Hepatocyte (in vitro differentiated cells): ENCODE results near the gene CDK14. TPM values are rescaled to one million over a fixed set of nuclear protein-coding genes. Genes with fewer than 3 reads are reported as not detected.

Source experiments
- DNase-seq: peaks from one replicate; pipeline ENCODE4 v3.0.0-alpha.2; 2016; ENCODE audit warnings: low spot score
- H2AFZ ChIP-seq: fragments of 200-600 bp; sonication (generic); 2 replicates; pipeline ENCODE4 v1.6.0; 2016; ENCODE audit warnings: antibody characterized with exemption, mild to moderate bottlenecking
- H3K27ac ChIP-seq: fragments of 200-600 bp; sonication (generic); 2 replicates; pipeline ENCODE4 v1.5.1; 2016; ENCODE audit warnings: mild to moderate bottlenecking
- H3K27me3 ChIP-seq: fragments of 200-600 bp; sonication (generic); 2 replicates; pipeline ENCODE4 v1.6.1; 2016
- H3K36me3 ChIP-seq: fragments of 200-600 bp; sonication (generic); replicated peaks from 2 replicates; pipeline ENCODE4 v1.5.1; 2016; ENCODE audit warnings: low read depth; ENCODE audit not compliant: insufficient read depth
- H3K4me1 ChIP-seq: fragments of 200-600 bp; sonication (generic); 2 replicates; pipeline ENCODE4 v1.5.1; 2016; ENCODE audit warnings: mild to moderate bottlenecking, moderate library complexity; ENCODE audit not compliant: insufficient read depth
- H3K4me2 ChIP-seq: fragments of 200-600 bp; sonication (generic); 2 replicates; pipeline ENCODE4 v1.6.0; 2016
- H3K4me3 ChIP-seq: fragments of 200-600 bp; sonication (generic); 2 replicates; pipeline ENCODE4 v1.5.1; 2016; ENCODE audit warnings: mild to moderate bottlenecking
- H3K79me2 ChIP-seq: fragments of 200-600 bp; sonication (generic); 2 replicates; pipeline ENCODE4 v1.6.0; 2017; ENCODE audit warnings: mild to moderate bottlenecking
- H3K9me2 ChIP-seq: fragments of 200-600 bp; sonication (generic); replicated peaks from 2 replicates; pipeline ENCODE4 v1.6.0; 2017; ENCODE audit warnings: mild to moderate bottlenecking; ENCODE audit not compliant: insufficient read depth
- H3K9me3 ChIP-seq: fragments of 200-600 bp; sonication (generic); 2 replicates; pipeline ENCODE4 v1.5.1; 2016; ENCODE audit warnings: low read depth, mild to moderate bottlenecking
- H4K20me1 ChIP-seq: fragments of 200-600 bp; sonication (generic); 2 replicates; pipeline ENCODE4 v1.6.0; 2016; ENCODE audit warnings: mild to moderate bottlenecking; ENCODE audit not compliant: insufficient read depth, poor library complexity, severe bottlenecking
- EZH2 ChIP-seq: fragments of 200-600 bp; sonication (generic); IDR thresholded peaks from 2 replicates; pipeline ENCODE4 v1.6.1; 2016; ENCODE audit warnings: antibody characterized with exemption, mild to moderate bottlenecking, borderline replicate concordance
- EZH2phosphoT487 ChIP-seq: fragments of 200-600 bp; sonication (generic); IDR thresholded peaks from one replicate; pipeline ENCODE4 v1.6.1; 2018; ENCODE audit warnings: antibody characterized with exemption, mild to moderate bottlenecking, low read depth, moderate library complexity; ENCODE audit not compliant: unreplicated experiment, severe bottlenecking
- WGBS: methylation state at CpG from one replicate; pipeline ENCODE4 v1.1.6; 2016; ENCODE audit warnings: low lambda C conversion rate; ENCODE audit errors: missing lambda C conversion rate; 5-methylcytosine and 5-hydroxymethylcytosine counted together
- polyA plus RNA-seq: library from polyadenylated mRNA; unstranded; fragments of >200 nt; fragmentation: Nextera tagmentation; extraction: Ambion mirVana; gene quantifications from 2 replicates; pipeline ENCODE4 v1.2.1, GENCODE V29; 2016
- total RNA-seq: library from RNA; depleted of rRNA; stranded (reverse); fragments of >200 nt; gene quantifications from 2 replicates; pipeline ENCODE4 v1.2.3, GENCODE V29; 2014
- TF ChIP-seq, protein P1 (sequence below): fragments of 200-600 bp; sonication (generic); IDR thresholded peaks from 2 replicates; pipeline ENCODE4 v1.5.1; 2016; ENCODE audit warnings: antibody characterized with exemption, mild to moderate bottlenecking; ENCODE audit not compliant: poor library complexity

CDK14 gene
- total and polyA plus RNA-seq, 2 experiments from 2014 or later: 8.6 to 23.5 TPM

GRCh38 chr7:90859521-90859920, 263.4 kb downstream of the CDK14 start:
- no peak for DNase-seq

DNA sequence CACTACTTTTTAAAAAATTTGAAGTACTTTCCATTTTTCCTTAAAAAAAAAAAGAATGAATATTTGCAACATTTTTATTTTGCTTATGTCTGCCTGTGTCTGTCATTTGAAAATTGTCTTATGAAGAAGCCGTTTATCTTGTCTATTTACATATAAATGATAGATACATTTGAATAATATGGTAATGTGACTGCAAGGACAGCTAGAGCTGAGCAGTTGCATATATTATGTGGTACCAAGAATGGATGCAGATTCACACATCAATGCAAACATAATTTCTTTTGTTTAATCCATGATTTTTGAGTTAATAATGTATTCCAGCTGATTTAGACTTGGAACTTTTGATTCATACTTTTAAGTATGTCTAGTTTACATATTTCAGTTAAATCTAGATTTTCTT, 268.0 kb downstream of the CDK14 start:
- Histone ChIP-seq H4K20me1 (no peaks in the 10 kb centered on the region), H3K4me2 (no peak overlapping the region), H3K9me2 (no peaks in the 10 kb centered on the region)

More at GRCh38 chr7:90859521-90859920, 263.4 kb downstream of the CDK14 start:
- Histone ChIP-seq H3K27ac (no peak overlapping the region), H3K9me3 (no peaks in the 10 kb centered on the region), H3K9me2 (no peaks in the 10 kb centered on the region), H2AFZ (no peak overlapping the region), H3K79me2 (no peaks in the 10 kb centered on the region), H3K4me3 (no peak overlapping the region), H3K4me1 (no peaks in the 10 kb centered on the region), H4K20me1 (no peaks in the 10 kb centered on the region), H3K36me3 (no peaks in the 10 kb centered on the region), H3K27me3 (no peaks in the 10 kb centered on the region), H3K4me2 (no peak overlapping the region)
- no peak for TF ChIP-seq EZH2
- TF ChIP-seq, protein P1, sequence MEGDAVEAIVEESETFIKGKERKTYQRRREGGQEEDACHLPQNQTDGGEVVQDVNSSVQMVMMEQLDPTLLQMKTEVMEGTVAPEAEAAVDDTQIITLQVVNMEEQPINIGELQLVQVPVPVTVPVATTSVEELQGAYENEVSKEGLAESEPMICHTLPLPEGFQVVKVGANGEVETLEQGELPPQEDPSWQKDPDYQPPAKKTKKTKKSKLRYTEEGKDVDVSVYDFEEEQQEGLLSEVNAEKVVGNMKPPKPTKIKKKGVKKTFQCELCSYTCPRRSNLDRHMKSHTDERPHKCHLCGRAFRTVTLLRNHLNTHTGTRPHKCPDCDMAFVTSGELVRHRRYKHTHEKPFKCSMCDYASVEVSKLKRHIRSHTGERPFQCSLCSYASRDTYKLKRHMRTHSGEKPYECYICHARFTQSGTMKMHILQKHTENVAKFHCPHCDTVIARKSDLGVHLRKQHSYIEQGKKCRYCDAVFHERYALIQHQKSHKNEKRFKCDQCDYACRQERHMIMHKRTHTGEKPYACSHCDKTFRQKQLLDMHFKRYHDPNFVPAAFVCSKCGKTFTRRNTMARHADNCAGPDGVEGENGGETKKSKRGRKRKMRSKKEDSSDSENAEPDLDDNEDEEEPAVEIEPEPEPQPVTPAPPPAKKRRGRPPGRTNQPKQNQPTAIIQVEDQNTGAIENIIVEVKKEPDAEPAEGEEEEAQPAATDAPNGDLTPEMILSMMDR: no peak
- no peak for TF ChIP-seq EZH2phosphoT487

DNA sequence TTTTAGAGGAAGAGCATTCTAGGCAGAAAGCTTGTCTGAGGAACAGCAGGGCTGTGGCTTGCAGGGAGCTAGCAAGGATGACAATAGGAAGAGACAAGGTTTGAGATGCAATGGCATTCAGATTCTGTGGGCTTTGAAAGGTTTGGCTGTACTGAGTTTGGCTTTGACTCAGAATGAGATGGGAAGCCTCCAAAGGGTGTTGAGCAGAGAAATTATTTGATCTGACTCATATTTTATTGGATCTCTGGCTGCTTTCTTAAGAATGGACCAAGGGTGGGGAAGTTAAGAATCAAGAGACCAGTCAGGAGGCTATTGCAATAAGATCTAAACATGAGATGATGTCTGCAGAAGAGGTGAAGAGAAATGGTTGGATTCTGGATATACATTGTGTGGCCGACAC, 273.2 kb downstream of the CDK14 start:
- Histone ChIP-seq H3K4me2 (no peak overlapping the region), H3K9me3 (no peaks in the 10 kb centered on the region), H3K4me3 (no peak overlapping the region), H3K9me2 (no peaks in the 10 kb centered on the region), H3K27me3 (no peaks in the 10 kb centered on the region), H2AFZ (no peak overlapping the region), H4K20me1 (no peaks in the 10 kb centered on the region), H3K36me3 (no peaks in the 10 kb centered on the region), H3K27ac (no peak overlapping the region), H3K4me1 (no peaks in the 10 kb centered on the region), H3K79me2 (no peaks in the 10 kb centered on the region)
- DNase-seq: no peak
- WGBS: 100% methylated on average over 1 of the region's 1 CpG
- TF ChIP-seq, protein P1: no peak

More for the DNA sequence above, 268.0 kb downstream of the CDK14 start:
- Histone ChIP-seq H3K27ac (no peak overlapping the region), H3K79me2 (no peaks in the 10 kb centered on the region), H3K4me1 (no peaks in the 10 kb centered on the region), H3K27me3 (no peaks in the 10 kb centered on the region), H3K9me3 (no peaks in the 10 kb centered on the region), H3K4me3 (no peak overlapping the region), H3K36me3 (no peaks in the 10 kb centered on the region), H2AFZ (no peak overlapping the region)
- DNase-seq: no peak
- WGBS: 92% methylated on average over 1 of the region's 1 CpG
- TF ChIP-seq EZH2: no peak
- TF ChIP-seq EZH2phosphoT487: no peak
- TF ChIP-seq, protein P1: no peak

- Histone ChIP-seq H3K4me1 (no peaks in the 10 kb centered on the region), H3K36me3 (peaks cover 3% of the 10 kb centered on the region), H3K9me3 (no peaks in the 10 kb centered on the region), H3K4me2 (no peak overlapping the region), H3K4me3 (no peak overlapping the region), H3K27ac (no peak overlapping the region), H4K20me1 (no peaks in the 10 kb centered on the region), H2AFZ (no peak overlapping the region), H3K79me2 (no peaks in the 10 kb centered on the region), H3K27me3 (no peaks in the 10 kb centered on the region), H3K9me2 (no peaks in the 10 kb centered on the region)
- no peak for TF ChIP-seq EZH2
- DNase-seq: no peak
- 93% methylated on average over 2 of the region's 2 CpGs for WGBS
Measured at GRCh38 chr7:90876701-90877100, 280.6 kb downstream of the CDK14 start.
